Medulla oblongata (tissue), 1 donor: ENCODE measurements around the gene TMCO4.
"Not testable (repeated sequence)": the region's sequence is repeated elsewhere in the genome, so short reads cannot be mapped to it uniquely, and the experiment has no call there.

Experiments
- DNase-seq: peaks from one replicate; pipeline ENCODE4 v3.0.0-alpha.2; 2015; ENCODE audit errors: extremely low spot score

Gene TMCO4

DNA sequence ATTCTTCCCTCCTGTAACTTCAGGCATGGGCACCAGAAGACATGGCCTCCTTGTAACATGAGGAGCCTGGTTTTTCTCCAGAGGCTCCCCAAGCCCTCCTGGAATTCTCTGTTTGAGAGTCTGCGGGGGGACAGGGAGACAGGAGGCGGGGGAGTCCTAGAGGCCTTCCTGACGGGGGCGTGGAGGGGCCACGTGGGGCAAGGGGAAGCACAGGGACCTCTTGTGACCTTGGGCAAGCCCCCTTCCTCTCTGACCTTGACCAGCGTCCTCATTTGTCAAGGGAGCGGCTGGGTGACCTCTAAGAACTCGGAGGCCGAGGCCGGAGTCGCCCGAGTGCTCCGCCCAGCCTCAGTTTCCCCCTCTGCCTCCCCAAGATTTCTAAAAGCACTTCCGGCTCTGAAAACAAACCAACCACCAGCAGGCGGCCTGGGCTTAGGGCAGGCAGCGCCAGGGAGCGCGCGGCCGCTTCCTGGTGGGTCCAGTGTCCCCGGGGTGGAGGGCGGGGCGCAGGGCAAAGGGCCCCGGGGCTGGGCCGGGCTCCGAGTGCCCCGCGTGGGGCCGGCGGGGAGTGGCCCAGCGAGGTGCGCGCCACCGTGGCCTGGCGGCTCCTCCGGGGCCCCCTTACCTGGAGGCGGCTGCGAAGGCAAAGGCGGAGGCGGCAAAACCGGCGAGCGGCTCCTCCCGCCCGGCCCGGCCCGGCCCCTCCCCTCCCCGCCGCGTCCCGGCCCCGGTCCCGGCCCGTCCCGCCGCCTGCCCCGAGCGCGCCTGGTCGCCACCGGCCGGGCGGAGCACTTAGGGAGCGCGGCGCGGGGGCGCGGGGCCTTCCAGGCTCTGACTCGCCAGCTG lies at the start of gene TMCO4:
Gene TMCO4 (minus strand): TSS at position 687 of the 846 bp plus-strand sequence. CDS start 19,158 bp downstream, outside the sequence.
- peak; percentile 9 for DNase-seq

DNA sequence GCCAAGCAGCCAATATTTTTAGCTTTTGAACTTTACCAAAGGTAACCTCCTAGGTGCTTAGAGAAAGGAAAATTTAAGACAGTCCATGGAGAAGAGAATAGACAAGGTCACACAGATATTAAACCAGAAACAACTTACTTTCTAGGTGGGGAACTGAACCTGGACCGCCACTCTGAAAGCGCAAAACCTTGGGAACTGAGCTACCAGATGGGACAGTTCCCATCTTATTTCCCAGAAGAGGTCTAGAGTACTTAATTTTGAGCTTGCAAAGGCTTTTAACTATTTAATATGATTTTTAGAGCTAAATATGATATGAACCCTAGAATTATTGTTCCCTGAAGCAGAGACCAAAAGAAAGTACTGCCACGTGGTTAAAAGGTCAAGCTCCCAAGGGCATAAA lies 49.6 kb upstream of the TMCO4 start:
- DNase-seq, result not testable (repeated sequence)

DNA sequence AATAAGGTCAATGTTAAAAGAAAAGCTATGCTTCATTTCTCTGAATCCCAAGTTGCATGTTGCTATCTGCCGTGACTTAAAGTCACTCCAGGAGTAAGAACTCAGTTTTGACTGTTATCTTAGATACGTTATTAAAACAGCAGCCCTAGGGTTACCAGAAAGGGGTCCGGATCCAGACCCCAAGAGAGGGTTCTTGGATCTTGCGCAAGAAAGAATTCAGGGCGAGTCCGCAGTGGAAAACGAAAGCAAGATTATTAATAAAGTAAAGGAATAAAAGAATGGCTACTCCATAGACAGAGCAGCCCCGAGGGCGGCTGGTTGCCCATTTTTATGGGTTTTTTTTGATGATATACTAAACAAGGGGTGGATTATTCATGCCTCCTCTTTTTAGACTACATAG lies 47.6 kb upstream of the TMCO4 start:
- DNase-seq, result not testable (repeated sequence)

- DNase-seq, result no peak
Observed at GRCh38 chr1:19846338-19846737, 46.6 kb upstream of the TMCO4 start.

DNA sequence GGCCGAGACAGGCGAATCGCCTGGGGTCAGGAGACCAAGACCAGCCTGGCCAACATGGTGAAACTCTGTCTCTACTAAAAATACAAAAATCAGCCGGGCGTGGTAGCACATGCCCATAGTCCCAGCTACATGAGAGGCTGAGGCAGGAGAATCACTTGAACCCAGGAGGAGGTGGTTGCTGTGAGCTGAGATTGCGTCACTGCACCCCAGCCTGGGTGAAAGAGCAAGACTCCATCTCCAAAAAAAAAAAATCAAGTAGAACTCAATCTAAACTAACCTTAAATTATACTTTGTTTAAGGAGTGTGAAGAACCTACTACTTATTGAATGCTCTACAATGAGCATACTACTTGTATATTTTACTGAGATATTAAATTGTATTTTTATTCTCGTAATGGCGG lies 45.8 kb upstream of the TMCO4 start:
- DNase-seq, result no peak

DNA sequence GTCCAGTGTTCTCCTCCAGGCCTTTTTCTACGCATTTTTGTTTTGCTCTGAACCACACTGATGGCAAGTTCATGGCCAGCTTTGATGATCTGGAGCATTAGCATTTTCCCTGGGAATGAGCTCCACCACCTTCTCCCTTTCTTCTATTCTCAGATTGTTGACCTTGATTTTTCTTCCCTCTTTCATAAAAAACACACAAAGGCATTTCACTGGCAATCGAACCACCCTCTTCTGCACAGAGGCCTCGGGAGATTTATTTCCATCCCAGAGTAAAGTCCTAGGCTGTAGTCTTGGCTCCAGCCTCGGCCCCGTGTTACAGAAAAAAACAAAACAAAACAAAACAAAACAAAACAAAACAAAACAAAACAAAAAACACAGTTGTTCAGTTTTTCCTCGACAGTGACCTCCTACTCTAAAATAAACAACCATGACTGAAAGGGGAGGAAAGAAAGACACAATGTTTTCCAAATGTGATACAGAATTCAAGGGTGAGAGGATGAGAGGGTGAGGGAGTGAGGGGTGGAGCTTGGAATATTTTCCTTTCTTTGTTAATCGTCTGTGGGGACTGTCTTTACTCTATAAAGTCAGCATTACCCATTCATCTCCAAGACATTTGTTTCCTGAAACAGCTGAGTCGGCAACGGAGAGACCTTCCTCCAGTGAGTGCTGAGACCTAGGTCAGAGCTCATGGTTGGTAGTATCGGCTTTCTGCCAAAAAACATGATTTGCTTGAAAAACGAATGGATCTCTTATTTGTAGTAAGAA lies 45.2 kb upstream of the TMCO4 start:
- DNase-seq, result no peak

GRCh38 chr1:19840228-19840627 lies 40.5 kb upstream of the TMCO4 start:
- DNase-seq, result no peak

DNA sequence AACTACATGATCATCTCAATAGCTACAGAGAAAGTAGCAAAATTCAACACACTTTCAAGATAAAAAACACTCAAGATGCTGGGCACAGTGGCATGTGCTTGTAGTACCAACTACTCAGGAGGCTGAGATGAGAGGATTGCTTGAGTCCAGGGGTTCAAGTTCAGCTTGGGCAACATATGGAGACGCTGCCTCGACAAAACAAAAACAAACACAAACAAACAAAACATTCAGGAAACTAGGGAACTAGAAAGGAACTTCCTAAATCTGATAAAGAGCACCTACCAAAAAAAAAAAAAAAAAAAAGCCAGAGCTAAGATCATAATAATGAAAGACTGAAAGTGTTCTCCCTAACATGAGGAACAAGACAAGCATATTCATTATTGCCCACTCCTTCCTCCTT lies 38.1 kb upstream of the TMCO4 start:
- DNase-seq, result no peak

DNA sequence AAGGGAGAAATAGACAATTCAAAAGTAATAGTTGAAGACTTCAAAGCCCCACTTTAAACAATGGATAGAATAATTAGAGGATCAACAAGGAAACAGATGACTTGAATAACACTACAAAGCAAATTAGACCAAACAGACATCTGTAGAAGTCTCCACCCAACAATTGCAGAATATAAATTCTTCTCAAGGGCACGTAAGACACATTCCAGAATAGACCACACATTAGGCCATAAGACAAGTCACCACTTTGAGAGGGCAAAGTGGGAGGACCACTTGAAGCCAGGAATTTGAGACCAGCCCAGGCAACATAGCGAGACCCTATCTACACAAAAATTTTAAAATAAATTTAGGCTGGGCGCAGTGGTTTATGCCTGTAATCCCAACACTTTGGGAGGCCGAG lies 35.9 kb upstream of the TMCO4 start:
- no peak for DNase-seq

GRCh38 chr1:19831441-19831840 lies 31.7 kb upstream of the TMCO4 start:
- DNase-seq, result no peak

- no peak for DNase-seq
Observed at GRCh38 chr1:19828546-19828945, 28.8 kb upstream of the TMCO4 start.

GRCh38 chr1:19825298-19825697 lies 25.6 kb upstream of the TMCO4 start:
- DNase-seq, result no peak

DNA sequence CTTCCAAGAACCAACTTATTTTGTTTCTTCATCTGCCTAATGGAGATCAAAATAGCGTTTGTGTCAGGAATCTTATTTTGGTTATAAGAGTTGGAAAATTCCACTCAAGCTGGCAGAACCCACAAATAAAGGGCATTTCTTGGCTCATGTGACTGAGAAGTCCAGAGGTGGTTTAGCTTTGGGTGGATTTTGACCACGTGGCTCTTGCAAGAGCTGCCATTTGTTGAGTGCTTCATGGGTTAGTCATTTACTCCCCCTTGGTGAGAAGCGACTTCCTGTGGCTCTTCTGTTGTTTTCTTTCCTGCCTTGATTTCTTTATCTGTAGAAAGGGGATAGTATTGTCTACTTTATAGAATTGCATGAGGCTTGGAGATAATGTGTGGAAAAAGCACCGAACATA lies 24.8 kb upstream of the TMCO4 start:
- no peak for DNase-seq

DNA sequence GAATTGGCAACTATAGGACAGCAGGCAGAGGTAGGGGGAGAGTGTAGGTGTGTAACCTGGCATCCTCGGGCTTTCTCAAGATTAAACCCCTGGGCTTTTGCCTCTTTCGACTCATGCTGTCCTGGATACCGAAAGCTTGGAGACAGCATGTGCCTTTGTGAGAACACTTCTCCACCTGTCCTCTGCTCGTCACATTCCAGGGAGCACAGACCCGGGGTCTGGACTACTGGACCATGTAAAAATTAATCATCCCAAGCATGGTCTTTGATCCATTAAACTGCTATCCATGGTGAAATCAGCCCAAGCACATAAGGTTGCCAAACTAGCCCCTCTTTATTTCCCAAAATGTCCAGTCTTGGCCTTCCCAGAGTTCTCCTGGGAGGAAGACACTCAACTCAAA lies 24.3 kb upstream of the TMCO4 start:
- no peak for DNase-seq

- no peak for DNase-seq
Observed at GRCh38 chr1:19819701-19820100, 20.0 kb upstream of the TMCO4 start.

DNA sequence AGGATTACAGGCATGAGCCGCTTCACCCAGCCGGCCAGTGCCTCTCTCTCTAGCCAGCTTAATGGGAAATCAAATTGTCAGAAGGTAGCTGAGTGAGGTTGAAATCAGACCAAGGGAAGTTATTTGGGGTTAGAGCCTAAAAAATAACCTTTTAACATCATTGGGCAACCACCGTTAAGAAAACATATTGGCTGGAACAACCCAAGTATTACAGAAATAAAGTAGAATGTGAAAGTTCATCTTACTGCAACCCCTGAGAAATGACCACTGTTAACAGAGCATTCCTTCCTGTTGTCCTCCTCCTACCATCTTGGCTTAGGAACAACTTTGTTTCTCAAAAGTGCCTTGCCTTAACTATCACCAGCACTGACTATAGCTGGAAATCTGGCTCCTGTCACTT lies 18.6 kb upstream of the TMCO4 start:
- no peak for DNase-seq

GRCh38 chr1:19817160-19817559 lies 17.4 kb upstream of the TMCO4 start:
- no peak for DNase-seq

GRCh38 chr1:19816737-19817086 lies 17.0 kb upstream of the TMCO4 start:
- not testable (repeated sequence) for DNase-seq

DNA sequence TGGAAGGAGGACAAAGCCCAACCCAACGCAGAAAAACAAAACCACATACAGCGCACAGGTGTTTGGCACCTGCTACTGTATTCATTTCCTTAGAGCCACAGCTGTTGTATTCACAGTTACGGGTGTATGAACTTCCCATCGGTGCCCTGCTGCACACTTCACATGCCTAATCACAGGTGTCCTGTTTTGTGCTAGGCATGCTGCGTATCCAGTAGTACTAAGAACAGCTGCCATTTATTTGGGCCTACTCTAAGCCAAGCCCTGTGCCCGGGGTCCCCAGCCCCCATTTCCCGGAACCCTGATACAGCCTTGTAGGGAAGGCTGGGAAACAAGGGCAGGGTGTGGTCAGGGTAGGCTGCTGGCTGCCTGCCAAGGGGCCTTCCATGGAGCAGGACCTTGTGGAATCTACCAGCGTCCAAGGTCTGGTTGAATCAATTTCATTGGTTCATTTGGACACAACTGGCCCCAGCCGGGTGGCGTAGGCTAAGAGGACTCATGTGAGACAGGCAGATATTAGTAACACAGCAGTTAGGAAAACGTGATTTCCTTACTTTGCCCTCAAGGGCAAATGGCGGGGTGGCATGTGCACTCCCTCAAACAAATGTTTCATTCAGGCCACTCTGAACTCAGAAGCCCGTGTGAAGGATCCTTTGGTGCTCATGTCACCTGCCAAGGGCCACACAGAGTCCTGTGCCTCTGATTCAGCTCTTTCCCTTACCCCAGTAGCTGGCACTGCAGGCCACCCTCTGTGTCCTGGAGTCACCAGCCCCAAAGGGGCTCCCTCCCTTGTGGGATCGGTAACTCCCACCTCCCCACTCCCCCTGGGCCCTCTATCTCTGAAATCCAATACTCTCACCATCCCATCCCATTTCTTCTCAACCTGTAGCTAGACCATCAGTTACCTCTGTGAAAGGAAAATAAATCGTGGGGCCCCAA lies 16.4 kb upstream of the TMCO4 start:
- DNase-seq, result no peak

DNA sequence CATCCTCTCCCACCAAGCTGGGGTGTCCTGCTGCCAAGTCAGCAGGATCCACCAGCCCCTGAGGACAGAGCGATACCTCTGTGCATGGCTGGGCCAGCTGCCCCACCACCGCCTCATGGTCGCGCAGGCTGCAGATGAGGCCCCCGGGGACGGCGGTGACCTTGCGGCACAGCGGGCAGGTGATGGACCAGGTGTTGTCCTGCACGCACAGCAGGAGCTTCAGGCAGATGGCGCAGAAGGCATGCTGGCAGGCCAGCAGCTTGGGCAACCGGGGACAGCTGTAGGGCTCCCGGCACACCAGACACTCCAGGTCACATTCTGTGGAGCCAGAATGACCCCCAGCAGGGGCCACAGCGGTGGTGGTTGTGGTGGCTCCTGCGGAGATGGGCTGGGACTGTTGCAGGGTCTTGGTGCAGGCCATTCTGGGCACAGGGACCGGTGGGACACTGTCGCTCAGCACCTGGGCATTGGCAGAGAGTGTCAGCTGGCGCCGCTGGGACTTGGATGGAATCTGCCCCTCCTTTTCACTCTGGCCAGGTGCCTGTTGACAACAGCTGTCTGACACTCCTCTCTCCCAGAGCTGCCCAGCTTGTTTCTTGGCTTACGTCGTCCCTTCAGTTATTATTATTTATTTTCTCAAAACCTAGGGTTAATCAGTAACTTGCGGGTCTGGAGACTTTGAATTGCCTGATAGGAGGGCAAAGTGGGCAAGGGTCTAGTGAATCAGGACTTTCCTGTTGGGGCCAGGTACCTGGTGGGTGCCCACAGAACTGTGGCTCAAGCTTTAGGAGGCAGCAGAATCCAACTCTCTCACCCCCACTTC lies 15.2 kb upstream of the TMCO4 start, which contains the start of gene RNF186:
Gene RNF186 (minus strand): TSS at position 603 of the 823 bp plus-strand sequence. CDS start 182 bp downstream, at position 421.
- DNase-seq, result no peak

DNA sequence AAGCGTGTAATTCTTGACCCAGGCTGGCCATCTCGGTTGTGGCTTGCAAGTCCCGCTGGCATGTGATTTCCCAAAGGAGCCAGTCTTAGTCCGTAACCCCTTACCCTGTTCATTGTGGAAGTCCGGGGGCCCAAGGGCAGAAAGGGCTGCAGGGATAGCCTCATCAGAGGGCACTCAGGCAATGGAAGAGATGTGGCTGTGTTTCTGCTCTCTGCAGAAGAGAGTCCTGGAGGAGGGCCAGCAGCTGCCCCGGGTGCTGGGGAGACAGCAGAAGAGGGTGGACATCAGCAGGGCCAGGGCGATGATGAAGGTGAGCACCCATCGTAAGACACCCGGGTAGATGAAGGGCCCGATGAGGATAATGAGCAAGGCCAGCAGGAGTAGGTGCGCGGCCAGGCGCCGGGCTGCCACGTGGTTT lies 14.5 kb upstream of the TMCO4 start:
- DNase-seq, result no peak
